Right lobe of liver (tissue), 6 donors: ENCODE data around the gene LRMDA. TPM values are rescaled to one million over a fixed set of nuclear protein-coding genes. Genes with fewer than 3 reads are reported as not detected.

Source experiments
- ATAC-seq, 4 donors: fragments of 200-7000 bp; cut with Tn5 transposase; one replicate each; pipeline ENCODE4 v1.9.1; 2020; ENCODE audit warnings: mild to moderate bottlenecking in 4 of 4, moderate library complexity in 4 of 4
- DNase-seq, 3 donors: peaks; one replicate each; pipeline ENCODE4 v3.0.0-alpha.2; 2020
- H3K27ac ChIP-seq, 3 donors: fragments of 200-600 bp; one replicate each; pipeline ENCODE4 v1.8.0; 2022
- H3K27me3 ChIP-seq, 2 donors: fragments of 200-600 bp; one replicate each; pipeline ENCODE4 v1.8.0; 2022
- H3K36me3 ChIP-seq, 4 donors: fragments of 200-600 bp; sonication (generic) in 1 of 4; one replicate each; pipeline versions ENCODE4 v1.5.1 to v1.8.0; 2017 to 2022; ENCODE audit warnings: control low read depth in 1 of 4
- H3K4me1 ChIP-seq, 4 donors: fragments of 200-600 bp; sonication (generic) in 1 of 4; one replicate each; pipeline versions ENCODE4 v1.5.1 to v1.8.0; 2017 to 2022; ENCODE audit warnings: control low read depth in 1 of 4
- H3K4me3 ChIP-seq, 3 donors: fragments of 200-600 bp; one replicate each; pipeline ENCODE4 v1.8.0; 2022
- H3K9me3 ChIP-seq, 4 donors: fragments of 200-600 bp; sonication (generic) in 1 of 4; one replicate each; pipeline versions ENCODE4 v1.5.1 to v1.8.0; 2017 to 2022; ENCODE audit warnings: control low read depth in 1 of 4
- POLR2A ChIP-seq: fragments of 450-650 bp; IDR thresholded peaks from one replicate; pipeline ENCODE4 v1.6.1; 2017; ENCODE audit warnings: antibody characterized with exemption, mild to moderate bottlenecking
- WGBS: methylation state at CpG from one replicate; pipeline ENCODE4 v1.1.6; 2018; ENCODE audit warnings: low coverage, low lambda C conversion rate; ENCODE audit not compliant: insufficient coverage; ENCODE audit errors: missing lambda C conversion rate; 5-methylcytosine and 5-hydroxymethylcytosine counted together
- intact Hi-C, 2 donors: fragments of 100-400 bp; cut with DNase I; formaldehyde crosslinking; loops; one replicate each; pipeline versions ENCODE4 v1.11.2 to v1.14.1; 2022
- total RNA-seq, 6 experiments: library from RNA; depleted of rRNA in 2 of 6; stranded (reverse); fragments of >200 nt in 2 of 6; fragmentation: NEBNext Ultra II Directional in 3 of 6; extraction: Animal tissue kit (Norgen Biotek cat#: 25700) in 3 of 6; gene quantifications; one replicate each; pipeline versions ENCODE4 v1.1.0 to v1.2.4, GENCODE V29; 2016 to 2023
- TF ChIP-seq, protein P1 (sequence below), 4 donors: fragments of 200-600 bp in 3 of 4; fragments of 450-650 bp in 1 of 4; IDR thresholded peaks; one replicate each; pipeline versions ENCODE4 v1.5.1 to v1.8.0; 2016 to 2022; ENCODE audit warnings: antibody characterized with exemption in 4 of 4, mild to moderate bottlenecking in 2 of 4
- donor health status: DM: no; HTN: yes; CAD: no.
- donor health status: DM: no; HTN: no; CAD: no.
- donor health status: DM: no; HTN: no; CAD: no.
- donor health status: DM: no; HTN: yes; CAD: no.
- donor health status: DM: no; HTN: yes; CAD: no.

The LRMDA gene
- total RNA-seq, 6 experiments from 2014 or later, result 9.9 to 19.9 (median 16.3) TPM

DNA sequence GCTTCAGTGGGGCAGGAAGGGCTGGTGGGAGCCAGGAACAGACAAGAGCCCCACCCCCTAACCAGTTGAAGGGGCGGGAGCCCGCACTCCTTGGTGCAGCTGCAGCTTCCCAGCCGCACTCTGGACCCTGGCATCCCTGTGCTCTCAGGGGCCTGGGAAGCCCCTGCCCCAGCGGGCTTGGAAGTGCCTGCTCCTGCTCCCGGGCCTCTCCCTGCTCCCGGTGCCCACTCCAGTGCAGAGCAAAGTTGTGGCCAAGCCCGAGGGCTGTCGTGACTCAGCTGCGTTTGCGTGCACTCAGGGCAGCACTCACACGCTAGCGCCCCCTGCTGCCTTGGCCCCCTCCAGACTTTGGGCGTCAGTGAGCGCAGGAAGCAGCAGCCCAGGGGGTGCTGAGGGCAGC, 883.8 kb downstream of the LRMDA start:
- no peak overlapping the region for H3K4me3 ChIP-seq
- no peaks in the 10 kb centered on the region for H3K27me3 ChIP-seq
- intact Hi-C loops, result no loop called here
- TF ChIP-seq, protein P1, sequence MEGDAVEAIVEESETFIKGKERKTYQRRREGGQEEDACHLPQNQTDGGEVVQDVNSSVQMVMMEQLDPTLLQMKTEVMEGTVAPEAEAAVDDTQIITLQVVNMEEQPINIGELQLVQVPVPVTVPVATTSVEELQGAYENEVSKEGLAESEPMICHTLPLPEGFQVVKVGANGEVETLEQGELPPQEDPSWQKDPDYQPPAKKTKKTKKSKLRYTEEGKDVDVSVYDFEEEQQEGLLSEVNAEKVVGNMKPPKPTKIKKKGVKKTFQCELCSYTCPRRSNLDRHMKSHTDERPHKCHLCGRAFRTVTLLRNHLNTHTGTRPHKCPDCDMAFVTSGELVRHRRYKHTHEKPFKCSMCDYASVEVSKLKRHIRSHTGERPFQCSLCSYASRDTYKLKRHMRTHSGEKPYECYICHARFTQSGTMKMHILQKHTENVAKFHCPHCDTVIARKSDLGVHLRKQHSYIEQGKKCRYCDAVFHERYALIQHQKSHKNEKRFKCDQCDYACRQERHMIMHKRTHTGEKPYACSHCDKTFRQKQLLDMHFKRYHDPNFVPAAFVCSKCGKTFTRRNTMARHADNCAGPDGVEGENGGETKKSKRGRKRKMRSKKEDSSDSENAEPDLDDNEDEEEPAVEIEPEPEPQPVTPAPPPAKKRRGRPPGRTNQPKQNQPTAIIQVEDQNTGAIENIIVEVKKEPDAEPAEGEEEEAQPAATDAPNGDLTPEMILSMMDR (IDR thresholded peaks at IDR 0.05), result no peak
- TF ChIP-seq POLR2A, result no peak
- no peak for DNase-seq
- no CpG with 5 or more reads among the region's 14 CpGs for WGBS
- no peak for ATAC-seq
- H3K9me3 ChIP-seq, result no peaks in the 10 kb centered on the region
- no peak overlapping the region for H3K27ac ChIP-seq
- peaks cover 0 to under 1% (median 0%) of the 10 kb centered on the region in 4 donors for H3K4me1 ChIP-seq
- H3K36me3 ChIP-seq, result no peaks in the 10 kb centered on the region

DNA sequence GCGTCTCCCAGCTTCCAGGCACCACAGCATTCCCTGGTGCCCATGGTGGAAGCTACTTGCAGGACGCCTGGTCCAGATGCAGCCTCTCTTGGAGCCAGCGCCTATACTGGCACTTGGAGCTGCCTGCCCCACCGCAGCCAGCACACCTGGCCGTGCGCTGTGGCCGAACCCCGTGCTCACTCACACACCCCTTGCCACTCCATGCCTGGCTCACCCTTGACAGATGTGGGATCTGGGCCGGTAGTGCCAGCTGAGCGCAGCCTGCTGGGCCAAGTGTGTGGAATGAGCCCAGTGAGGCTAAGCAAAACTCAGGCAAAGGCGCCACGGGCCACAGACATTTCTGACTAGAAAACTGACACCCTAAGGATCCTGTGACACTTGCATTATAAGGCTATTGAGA, 884.8 kb downstream of the LRMDA start:
- no peak overlapping the region for H3K27ac ChIP-seq
- DNase-seq (no peak), ATAC-seq (no peak)
- peaks cover 0 to 3% (median 0%) of the 10 kb centered on the region in 4 donors for H3K4me1 ChIP-seq
- H3K9me3 ChIP-seq, result no peaks in the 10 kb centered on the region
- TF ChIP-seq POLR2A, result no peak
- TF ChIP-seq, protein P1 (IDR thresholded peaks at IDR 0.05), result no peak
- H3K36me3 ChIP-seq, result no peaks in the 10 kb centered on the region
- no peak overlapping the region for H3K4me3 ChIP-seq
- intact Hi-C loops, result no loop called here
- WGBS, result 100% methylated on average over 1 of the region's 12 CpGs
- no peaks in the 10 kb centered on the region for H3K27me3 ChIP-seq

DNA sequence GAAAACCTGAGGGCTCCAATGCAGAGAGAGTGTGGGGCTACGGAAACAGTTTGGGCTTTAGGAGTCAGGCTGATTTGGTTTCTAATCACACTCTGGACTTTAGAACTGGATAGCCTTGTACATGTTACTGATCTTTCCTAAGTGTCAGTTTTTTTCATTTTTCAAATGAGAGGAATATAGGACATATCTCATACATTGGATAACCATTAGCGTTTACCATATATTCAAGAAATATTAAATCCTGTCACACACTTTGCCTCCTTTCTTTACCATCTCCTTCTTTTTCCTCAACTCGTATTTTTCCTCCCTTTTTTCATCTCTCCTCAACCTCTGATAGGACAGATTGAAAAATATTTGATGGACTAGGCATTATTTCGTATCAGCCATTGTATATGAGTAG, 885.7 kb downstream of the LRMDA start:
- TF ChIP-seq, protein P1 (IDR thresholded peaks at IDR 0.05), result no peak
- no peak for TF ChIP-seq POLR2A

DNA sequence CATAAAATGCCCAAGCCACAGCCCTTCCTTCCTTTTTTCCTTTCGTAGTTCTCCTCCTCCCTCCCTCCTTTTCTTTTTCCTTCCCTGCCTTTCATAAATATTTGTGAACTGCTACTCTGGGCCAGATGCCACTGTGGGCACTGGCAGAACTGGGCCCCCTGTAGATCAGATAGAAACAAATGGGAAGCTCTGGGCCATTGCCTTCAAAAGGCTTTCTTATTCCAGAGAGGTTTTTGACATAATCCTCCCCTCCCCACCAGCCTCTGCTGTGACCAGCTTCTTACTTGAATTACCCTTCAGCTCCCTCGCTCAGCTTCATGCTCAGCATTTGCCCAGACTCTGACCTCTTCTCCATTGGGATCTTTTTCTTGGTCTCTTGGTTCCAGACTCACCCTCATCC, 886.8 kb downstream of the LRMDA start:
- no peak for ATAC-seq
- 64% methylated on average over 2 of the region's 2 CpGs for WGBS
- H3K36me3 ChIP-seq, result no peaks in the 10 kb centered on the region
- TF ChIP-seq POLR2A, result no peak
- TF ChIP-seq, protein P1 (IDR thresholded peaks at IDR 0.05), result no peak
- no peaks in the 10 kb centered on the region for H3K27me3 ChIP-seq
- no peak overlapping the region for H3K4me3 ChIP-seq
- no peaks in the 10 kb centered on the region for H3K9me3 ChIP-seq
- no peak overlapping the region for H3K27ac ChIP-seq
- DNase-seq, result no peak
- peaks cover 0 to 3% (median 0%) of the 10 kb centered on the region in 4 donors for H3K4me1 ChIP-seq
- intact Hi-C loops, result no loop called here

More for the DNA sequence above, 885.7 kb downstream of the LRMDA start:
- DNase-seq (no peak), ATAC-seq (no peak)
- WGBS, result 88% methylated on average over 4 of the region's 4 CpGs
- Histone ChIP-seq H3K4me1 (peaks cover 0 to 3% (median 0%) of the 10 kb centered on the region in 4 donors), H3K9me3 (no peaks in the 10 kb centered on the region), H3K4me3 (no peak overlapping the region), H3K27me3 (no peaks in the 10 kb centered on the region), H3K27ac (no peak overlapping the region), H3K36me3 (no peaks in the 10 kb centered on the region)
- intact Hi-C loops, result no loop called here

DNA sequence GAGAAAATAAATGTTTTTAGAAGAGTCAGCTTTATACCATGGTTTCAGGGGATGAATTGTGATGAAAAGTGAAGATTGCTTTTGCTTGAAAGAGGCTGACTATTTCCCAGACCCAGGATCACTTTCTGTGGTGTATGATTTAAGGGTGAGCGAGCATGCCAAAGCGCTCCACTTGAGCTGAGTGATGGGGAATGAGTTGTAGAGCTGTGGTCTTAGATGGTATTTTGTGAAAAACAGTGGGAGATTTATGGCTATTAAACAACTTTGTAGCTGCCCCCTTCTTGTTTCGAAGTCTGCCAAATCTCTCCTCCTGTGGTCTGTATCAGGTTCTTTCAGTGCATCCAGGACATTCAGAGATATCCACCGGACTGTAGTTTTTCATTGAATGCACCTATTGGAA, 888.2 kb downstream of the LRMDA start:
- peaks cover 0 to 8% (median 0%) of the 10 kb centered on the region in 4 donors for H3K4me1 ChIP-seq
- no peaks in the 10 kb centered on the region for H3K27me3 ChIP-seq
- no peaks in the 10 kb centered on the region for H3K36me3 ChIP-seq
- WGBS, result 93% methylated on average over 4 of the region's 4 CpGs
- TF ChIP-seq, protein P1 (IDR thresholded peaks at IDR 0.05), result no peak
- TF ChIP-seq POLR2A, result no peak
- no peak overlapping the region for H3K4me3 ChIP-seq
- no peak overlapping the region for H3K27ac ChIP-seq
- no peak for ATAC-seq
- H3K9me3 ChIP-seq, result no peaks in the 10 kb centered on the region
- intact Hi-C loops, result no loop called here
- no peak for DNase-seq
